Karpas-422 (cell line): ENCODE measurements around the gene OTOP3. TPM values are rescaled to one million over a fixed set of nuclear protein-coding genes. Genes with fewer than 3 reads are reported as not detected.

ENCODE experiments used
- DNase-seq: peaks from one replicate; pipeline ENCODE4 v3.0.0-alpha.2; 2015
- H2AFZ ChIP-seq: fragments of 200-600 bp; sonication (generic); 2 replicates; pipeline ENCODE4 v1.6.1; 2014; ENCODE audit warnings: antibody characterized with exemption, low read length, mixed read lengths
- H3K27ac ChIP-seq: fragments of 200-600 bp; sonication (generic); 2 replicates; pipeline ENCODE4 v1.5.1; 2014; ENCODE audit warnings: mild to moderate bottlenecking, low read length, moderate library complexity
- H3K27me3 ChIP-seq: fragments of 200-600 bp; sonication (generic); 2 replicates; pipeline ENCODE4 v1.6.1; 2014; ENCODE audit warnings: low read length, mixed read lengths
- H3K36me3 ChIP-seq: fragments of 200-600 bp; sonication (generic); 2 replicates; pipeline ENCODE4 v1.6.1; 2014; ENCODE audit warnings: low read length, mixed read lengths; ENCODE audit not compliant: insufficient read depth
- H3K4me1 ChIP-seq: fragments of 200-600 bp; sonication (generic); 2 replicates; pipeline ENCODE4 v1.6.1; 2014; ENCODE audit warnings: mild to moderate bottlenecking, low read length, mixed read lengths
- H3K4me2 ChIP-seq: fragments of 200-600 bp; sonication (generic); 2 replicates; pipeline ENCODE4 v1.6.1; 2014; ENCODE audit warnings: low read length, low read depth, mild to moderate bottlenecking; ENCODE audit not compliant: poor library complexity, severe bottlenecking
- H3K4me3 ChIP-seq: fragments of 200-600 bp; sonication (generic); 2 replicates; pipeline ENCODE4 v1.5.1; 2014; ENCODE audit warnings: mild to moderate bottlenecking, antibody characterized with exemption, low read length, mixed read lengths
- H3K79me2 ChIP-seq: fragments of 200-600 bp; sonication (generic); 2 replicates; pipeline ENCODE4 v1.6.1; 2014; ENCODE audit warnings: mild to moderate bottlenecking, low read length, mixed read lengths
- H3K9ac ChIP-seq: fragments of 200-600 bp; sonication (generic); 2 replicates; pipeline ENCODE4 v1.6.0; 2014; ENCODE audit warnings: low read length
- H3K9me2 ChIP-seq: fragments of 200-600 bp; sonication (generic), shearing (Covaris generic); replicated peaks from 2 replicates; pipeline ENCODE4 v1.6.0; 2014; ENCODE audit warnings: mild to moderate bottlenecking, low read length, moderate library complexity; ENCODE audit not compliant: insufficient read depth
- H3K9me3 ChIP-seq: fragments of 300-700, 200-600 bp; sonication (generic); 2 replicates; pipeline ENCODE4 v1.6.1; 2014; ENCODE audit warnings: low read length, mixed read lengths
- H4K20me1 ChIP-seq: fragments of 200-600 bp; sonication (generic); 2 replicates; pipeline ENCODE4 v1.6.1; 2014; ENCODE audit warnings: mild to moderate bottlenecking, antibody characterized with exemption, low read length, low read depth; ENCODE audit not compliant: insufficient read depth
- total RNA-seq: library from RNA; depleted of rRNA; stranded (reverse); fragments of >200 nt; shearing (Covaris generic); gene quantifications from 2 replicates; pipeline ENCODE4 v1.2.3, GENCODE V29; 2014; ENCODE audit warnings: low replicate concordance

OTOP3 gene
- total RNA-seq, 1 experiment from 2014 or later = not detected

DNA sequence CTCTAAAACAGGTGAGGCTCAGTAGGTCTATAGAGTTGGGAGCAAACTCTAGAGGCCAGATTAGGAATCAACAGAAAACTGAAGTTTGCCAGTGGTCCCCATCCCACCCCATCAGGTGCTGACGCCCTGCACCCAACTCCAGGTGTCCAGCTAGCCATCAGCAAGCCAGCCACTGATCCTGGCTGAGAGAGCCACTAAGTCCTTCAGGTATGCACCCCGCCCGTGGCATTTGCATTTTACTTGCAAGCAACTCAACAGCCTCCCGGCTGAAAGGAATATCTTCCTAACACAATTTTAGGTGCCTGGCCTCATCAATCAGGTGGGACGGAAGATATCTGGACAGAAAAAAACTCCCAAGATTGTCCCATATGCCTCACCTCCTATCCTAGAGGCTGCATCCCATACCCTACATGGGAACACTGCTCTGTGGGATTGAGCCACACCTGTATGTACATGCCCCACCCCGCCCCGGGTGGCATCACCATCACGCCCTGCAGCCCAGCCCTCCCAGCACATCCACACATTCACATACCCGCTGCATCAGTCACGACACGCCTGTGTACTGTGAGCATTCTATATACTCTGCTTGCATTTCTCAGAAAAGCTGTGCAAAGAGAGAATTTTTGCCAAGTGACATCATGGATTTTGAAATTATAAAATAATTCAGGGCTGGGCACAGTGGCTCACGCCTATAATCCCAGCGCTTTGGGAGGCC is 8.3 kb downstream of the OTOP3 start:
- no peak for DNase-seq
- H3K79me2 ChIP-seq = no peaks in the 10 kb centered on the region
- no peak overlapping the region for H3K4me3 ChIP-seq
- H4K20me1 ChIP-seq = no peaks in the 10 kb centered on the region
- H3K27me3 ChIP-seq = no peaks in the 10 kb centered on the region
- no peak overlapping the region for H3K4me2 ChIP-seq
- no peak overlapping the region for H2AFZ ChIP-seq
- H3K9me3 ChIP-seq = no peaks in the 10 kb centered on the region
- no peaks in the 10 kb centered on the region for H3K9me2 ChIP-seq
- no peak overlapping the region for H3K9ac ChIP-seq
- no peak overlapping the region for H3K27ac ChIP-seq
- no peaks in the 10 kb centered on the region for H3K4me1 ChIP-seq
- H3K36me3 ChIP-seq = no peaks in the 10 kb centered on the region

DNA sequence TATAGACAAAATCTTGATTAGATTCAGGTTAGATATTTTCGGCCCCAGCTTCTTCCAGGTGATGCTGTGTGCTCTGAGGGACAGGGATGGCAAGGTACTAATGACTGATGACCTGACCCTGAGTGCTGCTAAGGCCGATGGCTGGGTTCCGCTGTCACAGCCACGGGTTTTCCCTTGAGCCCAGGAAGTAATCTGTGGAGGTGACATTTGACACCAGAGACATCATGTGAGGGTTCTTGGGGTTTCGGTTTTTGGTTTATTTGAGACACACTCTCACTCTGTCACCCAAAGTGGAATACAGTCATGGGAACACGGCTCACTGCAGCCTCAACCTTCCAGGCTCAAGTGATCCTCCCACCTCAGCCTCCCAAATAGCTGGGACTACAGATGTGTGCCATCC is 9.8 kb downstream of the OTOP3 start:
- no peak overlapping the region for H2AFZ ChIP-seq

DNA sequence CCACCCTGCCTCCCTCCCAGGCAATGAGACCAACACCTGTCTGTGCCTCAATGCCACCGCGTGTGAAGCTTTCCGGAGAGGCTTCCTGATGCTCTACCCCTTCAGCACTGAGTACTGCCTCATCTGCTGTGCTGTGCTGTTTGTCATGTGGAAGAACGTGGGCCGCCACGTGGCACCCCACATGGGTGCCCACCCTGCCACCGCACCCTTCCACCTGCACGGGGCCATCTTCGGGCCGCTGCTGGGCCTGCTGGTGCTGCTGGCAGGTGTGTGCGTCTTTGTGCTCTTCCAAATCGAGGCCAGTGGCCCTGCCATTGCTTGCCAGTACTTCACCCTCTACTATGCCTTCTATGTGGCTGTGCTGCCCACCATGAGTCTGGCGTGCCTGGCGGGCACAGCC is 10.9 kb downstream of the OTOP3 start:
- Histone ChIP-seq H3K4me1 (no peaks in the 10 kb centered on the region), H3K36me3 (no peaks in the 10 kb centered on the region), H2AFZ (no peak overlapping the region), H3K9ac (no peak overlapping the region), H3K9me2 (no peaks in the 10 kb centered on the region), H3K79me2 (no peaks in the 10 kb centered on the region), H4K20me1 (no peaks in the 10 kb centered on the region), H3K27ac (no peak overlapping the region), H3K9me3 (no peaks in the 10 kb centered on the region), H3K4me2 (no peak overlapping the region), H3K4me3 (no peak overlapping the region), H3K27me3 (no peaks in the 10 kb centered on the region)
- DNase-seq = no peak

More for the DNA sequence above, 9.8 kb downstream of the OTOP3 start:
- DNase-seq = no peak
- Histone ChIP-seq H3K9me3 (no peaks in the 10 kb centered on the region), H3K4me2 (no peak overlapping the region), H3K4me3 (no peak overlapping the region), H3K27me3 (no peaks in the 10 kb centered on the region), H3K27ac (no peak overlapping the region), H3K36me3 (no peaks in the 10 kb centered on the region), H4K20me1 (no peaks in the 10 kb centered on the region), H3K9ac (no peak overlapping the region), H3K4me1 (no peaks in the 10 kb centered on the region), H3K79me2 (no peaks in the 10 kb centered on the region), H3K9me2 (no peaks in the 10 kb centered on the region)

DNA sequence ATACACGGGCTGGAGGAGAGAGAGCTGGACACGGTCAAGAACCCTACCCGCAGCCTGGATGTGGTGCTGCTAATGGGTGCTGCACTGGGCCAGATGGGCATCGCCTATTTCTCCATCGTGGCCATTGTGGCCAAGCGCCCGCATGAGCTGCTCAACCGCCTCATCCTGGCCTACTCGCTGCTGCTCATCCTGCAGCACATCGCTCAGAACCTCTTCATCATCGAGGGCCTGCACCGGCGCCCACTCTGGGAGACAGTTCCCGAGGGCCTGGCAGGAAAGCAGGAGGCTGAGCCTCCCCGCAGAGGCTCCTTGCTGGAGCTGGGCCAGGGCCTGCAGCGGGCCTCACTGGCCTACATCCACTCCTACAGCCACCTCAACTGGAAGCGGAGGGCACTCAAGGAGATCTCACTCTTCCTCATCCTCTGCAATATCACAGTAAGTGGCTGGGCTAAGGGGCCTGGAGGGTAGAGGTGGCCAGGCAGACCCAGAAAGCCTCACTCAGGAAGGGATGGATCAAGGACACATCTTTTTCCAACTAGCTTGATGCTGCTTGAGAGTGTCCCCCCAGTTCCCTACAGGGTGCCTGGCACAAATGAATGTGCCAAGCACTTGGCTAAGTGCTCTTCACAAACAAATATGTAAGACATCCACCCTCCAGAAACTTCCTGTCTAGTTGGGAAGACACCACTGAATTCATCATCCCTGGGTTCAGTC is 11.5 kb downstream of the OTOP3 start:
- H3K36me3 ChIP-seq = no peaks in the 10 kb centered on the region
- H3K4me3 ChIP-seq = no peak overlapping the region
- no peak for DNase-seq
- no peaks in the 10 kb centered on the region for H3K9me3 ChIP-seq
- no peaks in the 10 kb centered on the region for H4K20me1 ChIP-seq
- H3K4me1 ChIP-seq = no peaks in the 10 kb centered on the region
- H3K4me2 ChIP-seq = no peak overlapping the region
- H2AFZ ChIP-seq = no peak overlapping the region
- no peaks in the 10 kb centered on the region for H3K79me2 ChIP-seq
- no peaks in the 10 kb centered on the region for H3K9me2 ChIP-seq
- no peaks in the 10 kb centered on the region for H3K27me3 ChIP-seq
- H3K27ac ChIP-seq = no peak overlapping the region
- H3K9ac ChIP-seq = no peak overlapping the region

DNA sequence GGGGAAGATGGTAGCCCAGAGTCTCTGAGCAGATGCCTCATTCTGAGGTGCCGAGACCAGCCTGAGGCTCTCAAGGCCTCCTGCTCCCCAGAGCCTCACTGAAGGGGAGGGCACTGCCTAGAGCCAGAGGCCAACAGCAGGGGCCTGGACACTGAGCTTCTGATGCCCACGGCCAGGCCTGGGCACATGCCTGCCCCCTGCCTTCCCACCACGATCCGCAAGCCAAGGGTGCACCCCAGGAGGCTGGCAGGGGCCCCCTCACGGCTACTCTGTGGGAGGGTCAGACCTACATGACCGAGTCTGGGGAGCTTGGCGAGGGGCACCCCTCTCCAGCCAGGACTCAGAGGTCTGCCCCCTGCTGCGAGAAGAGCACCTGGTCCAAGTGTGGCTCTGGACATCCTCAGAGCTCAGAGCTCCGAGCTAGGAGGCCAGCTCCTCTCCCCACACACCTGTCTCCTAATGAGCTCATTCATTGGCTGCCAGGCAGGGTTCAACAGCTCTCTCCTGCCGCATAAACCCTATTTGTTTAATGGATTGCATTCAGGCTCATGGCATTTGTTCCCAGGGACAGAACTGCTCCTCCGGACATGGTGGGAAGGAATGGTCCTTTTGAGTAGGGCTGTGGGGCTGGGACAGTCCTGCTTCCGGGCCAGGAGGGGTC is 13.9 kb downstream of the OTOP3 start:
- Histone ChIP-seq H3K27me3 (no peaks in the 10 kb centered on the region), H3K9ac (no peak overlapping the region), H3K4me3 (no peak overlapping the region), H2AFZ (no peak overlapping the region), H3K79me2 (no peaks in the 10 kb centered on the region), H3K4me1 (no peaks in the 10 kb centered on the region), H3K9me3 (no peaks in the 10 kb centered on the region), H3K27ac (no peak overlapping the region), H3K36me3 (no peaks in the 10 kb centered on the region), H4K20me1 (no peaks in the 10 kb centered on the region), H3K4me2 (no peak overlapping the region), H3K9me2 (no peaks in the 10 kb centered on the region)
- DNase-seq = no peak

DNA sequence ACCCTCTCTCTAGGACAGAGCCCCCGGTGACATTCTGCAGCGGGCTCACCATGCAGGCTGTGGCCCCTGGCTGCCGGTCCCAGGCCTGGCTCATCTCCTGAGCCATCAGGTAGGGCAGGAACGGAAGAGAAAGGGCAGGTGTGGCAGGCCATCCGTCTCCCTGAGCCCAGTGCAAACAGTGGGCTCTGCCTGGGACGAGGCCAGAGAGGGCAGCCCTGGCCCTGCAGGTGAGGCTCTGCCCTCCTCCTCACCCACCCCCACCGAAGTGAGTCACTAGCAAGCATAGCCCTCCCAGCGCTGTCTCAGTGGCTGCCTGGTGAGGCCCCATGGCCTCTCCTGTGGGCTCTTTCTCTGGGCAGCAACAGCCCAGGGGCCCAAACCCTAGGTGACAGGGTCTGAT is 14.5 kb downstream of the OTOP3 start:
- Histone ChIP-seq H3K9me2 (no peaks in the 10 kb centered on the region), H3K27me3 (no peaks in the 10 kb centered on the region)

DNA sequence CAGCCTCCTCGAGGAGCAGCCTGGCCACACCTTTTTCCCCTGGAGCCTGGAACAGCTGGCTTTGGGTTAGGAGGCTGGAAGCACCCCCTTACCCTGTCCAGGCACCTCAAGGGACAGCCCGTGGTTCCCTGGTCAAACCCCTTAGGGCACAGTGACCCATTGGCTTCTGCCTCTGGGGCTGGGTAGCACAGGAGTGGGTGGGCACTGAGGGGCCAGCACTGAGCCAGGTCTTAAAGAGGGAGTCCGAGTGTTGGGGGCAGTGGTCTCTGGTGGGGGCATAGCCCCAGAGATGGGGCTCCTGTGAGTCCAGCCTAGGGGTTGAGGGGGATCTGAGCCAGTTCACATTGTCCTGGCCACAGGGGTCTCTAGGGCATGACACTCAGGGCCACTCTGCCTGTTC is 15.4 kb downstream of the OTOP3 start:
- H2AFZ ChIP-seq = no peak overlapping the region
- no peak for DNase-seq
- no peaks in the 10 kb centered on the region for H3K9me3 ChIP-seq
- H3K79me2 ChIP-seq = no peaks in the 10 kb centered on the region
- H3K36me3 ChIP-seq = no peaks in the 10 kb centered on the region
- H4K20me1 ChIP-seq = no peaks in the 10 kb centered on the region
- H3K9ac ChIP-seq = no peak overlapping the region
- H3K4me3 ChIP-seq = no peak overlapping the region
- no peak overlapping the region for H3K27ac ChIP-seq
- no peaks in the 10 kb centered on the region for H3K4me1 ChIP-seq
- H3K4me2 ChIP-seq = no peak overlapping the region
- H3K9me2 ChIP-seq = no peaks in the 10 kb centered on the region
- no peaks in the 10 kb centered on the region for H3K27me3 ChIP-seq

More for the DNA sequence above, 14.5 kb downstream of the OTOP3 start:
- H3K4me2 ChIP-seq = no peak overlapping the region
- no peak overlapping the region for H3K27ac ChIP-seq
- no peaks in the 10 kb centered on the region for H3K36me3 ChIP-seq
- no peak overlapping the region for H3K9ac ChIP-seq
- H4K20me1 ChIP-seq = no peaks in the 10 kb centered on the region
- no peak overlapping the region for H2AFZ ChIP-seq
- H3K79me2 ChIP-seq = no peaks in the 10 kb centered on the region
- no peaks in the 10 kb centered on the region for H3K9me3 ChIP-seq
- H3K4me3 ChIP-seq = no peak overlapping the region
- no peak for DNase-seq
- no peaks in the 10 kb centered on the region for H3K4me1 ChIP-seq

DNA sequence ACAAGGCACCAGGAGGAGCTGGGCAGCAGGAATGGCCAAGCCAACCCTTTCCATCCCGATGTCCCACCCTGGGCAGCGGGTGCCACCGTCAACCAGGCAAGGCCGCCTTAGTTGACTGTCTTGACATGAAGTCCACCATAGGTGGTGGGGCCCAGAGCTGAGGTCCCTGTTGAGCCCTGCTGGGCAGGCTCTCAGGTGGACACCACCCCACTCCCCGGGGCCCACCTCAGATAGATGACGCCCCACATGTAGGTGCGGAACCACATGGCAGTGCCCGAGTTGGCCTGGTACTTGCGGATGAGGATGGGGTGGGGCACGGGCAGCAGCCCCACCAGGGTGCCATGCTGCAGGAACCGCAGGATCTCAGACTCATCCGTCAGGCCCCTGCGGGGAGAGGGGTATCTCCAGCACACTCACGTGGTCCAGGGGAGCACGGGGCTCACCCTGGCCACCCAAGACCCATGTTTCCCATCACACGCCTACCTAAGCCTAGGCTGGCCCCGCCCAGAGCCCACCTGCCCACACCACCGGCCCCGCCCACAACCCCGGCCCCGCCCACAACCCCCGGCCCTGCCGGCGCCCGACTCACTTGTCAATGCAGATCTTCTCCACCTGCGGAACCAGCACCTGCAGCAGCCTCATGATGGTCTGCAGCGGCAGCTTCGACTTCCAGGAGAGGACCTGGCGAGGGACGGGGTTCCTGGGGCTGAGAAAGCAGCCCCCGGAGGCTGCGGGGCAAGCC is 16.2 kb downstream of the OTOP3 start:
- H3K27ac ChIP-seq = no peak overlapping the region
- H4K20me1 ChIP-seq = no peaks in the 10 kb centered on the region
- no peaks in the 10 kb centered on the region for H3K9me2 ChIP-seq
- no peaks in the 10 kb centered on the region for H3K4me1 ChIP-seq
- no peak for DNase-seq
- no peaks in the 10 kb centered on the region for H3K36me3 ChIP-seq
- H2AFZ ChIP-seq = no peak overlapping the region
- no peaks in the 10 kb centered on the region for H3K79me2 ChIP-seq
- no peaks in the 10 kb centered on the region for H3K9me3 ChIP-seq
- H3K9ac ChIP-seq = no peak overlapping the region
- no peaks in the 10 kb centered on the region for H3K27me3 ChIP-seq
- H3K4me2 ChIP-seq = no peak overlapping the region
- H3K4me3 ChIP-seq = no peak overlapping the region
